Panc1 (cell line): ENCODE measurements around the gene XYLT1. TPM values are rescaled to one million over a fixed set of nuclear protein-coding genes. Genes with fewer than 3 reads are reported as not detected.

Experiments
- ATAC-seq: fragments of 200-7000 bp; cut with Tn5 transposase; 2 replicates; pipeline ENCODE4 v1.9.1; 2020; ENCODE audit warnings: mild to moderate bottlenecking, moderate library complexity
- BruUV-seq: library from RNA; stranded (reverse); fragments of 400-500 nt; replicated peaks from 2 replicates; lab custom pipeline; 2021; lab: Mats Ljungman, UMichigan
- CTCF ChIA-PET: fragments of 300-600 bp; sonication (Branson Sonifier 250); formaldehyde crosslinking; loops from one replicate; lab custom pipeline; 2022; ENCODE audit warnings: antibody characterized with exemption; lab: Charles Lee
- POLR2A ChIA-PET: fragments of 300-600 bp; sonication (Branson Sonifier 250); formaldehyde crosslinking; loops from one replicate; lab custom pipeline; 2022; ENCODE audit warnings: antibody characterized with exemption; lab: Charles Lee
- DNase-seq: peaks from one replicate; pipeline ENCODE4 v3.0.0-alpha.2; 2010; ENCODE audit warnings: low read depth, low spot score
- H3K27ac ChIP-seq: 2 replicates; pipeline ENCODE4 v1.5.1; 2011; ENCODE audit warnings: mild to moderate bottlenecking, low read length, inconsistent platforms
- H3K27me3 ChIP-seq: fragments of 200-500 bp; sonication (Bioruptor generic); 2 replicates; pipeline ENCODE4 v1.6.0; 2014; ENCODE audit warnings: low read length, inconsistent platforms; ENCODE audit not compliant: control insufficient read depth, insufficient read depth
- H3K36me3 ChIP-seq: fragments of 200-500 bp; sonication (Bioruptor generic); 2 replicates; pipeline ENCODE4 v1.5.1; 2014; ENCODE audit warnings: inconsistent platforms, mild to moderate bottlenecking, low read length, moderate library complexity; ENCODE audit not compliant: control insufficient read depth, insufficient read depth
- H3K4me1 ChIP-seq: 2 replicates; pipeline ENCODE4 v1.5.1; 2011; ENCODE audit warnings: inconsistent platforms, mild to moderate bottlenecking, low read length, moderate library complexity; ENCODE audit not compliant: control insufficient read depth, insufficient read depth
- H3K4me3 ChIP-seq, 2 experiments: 2 replicates each; pipeline ENCODE4 v1.5.1; 2011 to 2012; ENCODE audit warnings: low read depth in 2 of 2, low read length in 2 of 2, mild to moderate bottlenecking in 2 of 2, inconsistent platforms in 1 of 2, moderate library complexity in 1 of 2
- H3K9me3 ChIP-seq: fragments of 200-500 bp; sonication (Bioruptor generic); 2 replicates; pipeline ENCODE4 v1.5.1; 2014; ENCODE audit warnings: low read depth, mild to moderate bottlenecking, inconsistent platforms, low read length, moderate library complexity; ENCODE audit not compliant: control insufficient read depth, insufficient read depth
- CTCF ChIP-seq: fragments of 450-650 bp; IDR thresholded peaks from 2 replicates; pipeline ENCODE4 v1.5.1; 2017; ENCODE audit warnings: mild to moderate bottlenecking
- POLR2AphosphoS5 ChIP-seq: IDR thresholded peaks from 2 replicates; pipeline ENCODE4 v1.6.1; 2012; ENCODE audit warnings: mild to moderate bottlenecking, low read depth, low read length, moderate library complexity
- REST ChIP-seq, 2 experiments: IDR thresholded peaks; 2 replicates each; pipeline ENCODE4 v1.6.1; 2011 to 2012; ENCODE audit warnings: low read depth in 2 of 2, control low read depth in 1 of 2, low read length in 1 of 2, mild to moderate bottlenecking in 1 of 2, moderate library complexity in 1 of 2; ENCODE audit not compliant: insufficient read depth in 1 of 2
- SIN3A ChIP-seq: IDR thresholded peaks from 2 replicates; pipeline ENCODE4 v1.6.1; 2012; ENCODE audit warnings: low read depth, mild to moderate bottlenecking, low read length, moderate library complexity, borderline replicate concordance; ENCODE audit not compliant: insufficient read depth
- TCF7L2 ChIP-seq: IDR thresholded peaks from 2 replicates; pipeline ENCODE4 v1.6.1; 2011; ENCODE audit warnings: mild to moderate bottlenecking, low read depth, low read length, inconsistent platforms
- in situ Hi-C: cut with HindIII; loops from 2 replicates; pipeline ENCODE4 v1.10.0; 2016; ENCODE audit warnings: low sequenced_read_pairs, low pct_unique_long_range_greater_than_20kb
- intact Hi-C: fragments of 100-400 bp; cut with micrococcal nuclease; formaldehyde crosslinking; loops from one replicate; pipeline ENCODE4 v1.10.0; 2022; ENCODE audit not compliant: unreplicated experiment
- total RNA-seq: library from RNA; stranded (reverse); gene quantifications from one replicate; pipeline ENCODE4 v1.2.1, GENCODE V29; 2021; ENCODE audit not compliant: unreplicated experiment

Gene XYLT1
- total RNA-seq, 1 experiment from 2014 or later, result 0.62 TPM

GRCh38 chr16:17302214-17302613 is 168.5 kb downstream of the XYLT1 start:
- POLR2A ChIA-PET, result no interaction called here
- CTCF ChIA-PET, result no interaction called here
- DNase-seq (no peak), ATAC-seq (no peak)
- peaks cover 5% of the 10 kb centered on the region for H3K27me3 ChIP-seq
- no peaks in the 10 kb centered on the region for H3K4me1 ChIP-seq
- H3K27ac ChIP-seq, result no peak overlapping the region
- BruUV-seq, result no TSS peak
- intact Hi-C loops (no loop called here), in situ Hi-C loops (no loop called here)
- no peaks in the 10 kb centered on the region for H3K9me3 ChIP-seq
- TF ChIP-seq CTCF (no peak), REST (IDR thresholded peaks at IDR 0.05; ENCODE audit: insufficient read depth in 1 of 2, low read depth in 2 of 2, low read length in 1 of 2) (no peak), TCF7L2 (no peak), POLR2AphosphoS5 (no peak), SIN3A (no peak)
- H3K4me3 ChIP-seq, result no peak overlapping the region
- no peaks in the 10 kb centered on the region for H3K36me3 ChIP-seq

- BruUV-seq, result no TSS peak
- TF ChIP-seq POLR2AphosphoS5 (no peak), CTCF (no peak), TCF7L2 (no peak), SIN3A (no peak), REST (IDR thresholded peaks at IDR 0.05; ENCODE audit: insufficient read depth in 1 of 2, low read depth in 2 of 2, low read length in 1 of 2) (no peak)
- ChIA-PET CTCF (no interaction called here), POLR2A (no interaction called here)
- ATAC-seq (no peak), DNase-seq (no peak)
- H3K4me1 ChIP-seq, result no peaks in the 10 kb centered on the region
- intact Hi-C loops (no loop called here), in situ Hi-C loops (no loop called here)
- no peaks in the 10 kb centered on the region for H3K9me3 ChIP-seq
- no peaks in the 10 kb centered on the region for H3K36me3 ChIP-seq
- H3K4me3 ChIP-seq, result no peak overlapping the region
- peaks cover 5% of the 10 kb centered on the region for H3K27me3 ChIP-seq
- H3K27ac ChIP-seq, result no peak overlapping the region
Measured at GRCh38 chr16:17301593-17302135, 169.1 kb downstream of the XYLT1 start.
